ENCODE results near the gene ARHGAP6.
"Not testable (repeated sequence)": the region's sequence is repeated elsewhere in the genome, so short reads cannot be mapped to it uniquely, and the experiment has no call there.

ARHGAP6 gene

GRCh38 chrX:11259437-11259836 lies 406.3 kb downstream of the ARHGAP6 start:
- no peaks in the 10 kb centered on the region for H3K36me3 Mint-ChIP-seq
- H3K27ac Mint-ChIP-seq = no peak overlapping the region
- H3K4me3 Mint-ChIP-seq = no peak overlapping the region
- H3K9me3 Mint-ChIP-seq = peaks cover 5% of the 10 kb centered on the region
- H3K4me1 Mint-ChIP-seq = no peaks in the 10 kb centered on the region
- no peaks in the 10 kb centered on the region for H3K27me3 Mint-ChIP-seq

- no peak overlapping the region for H3K27ac Mint-ChIP-seq
- peaks cover 5% of the 10 kb centered on the region for H3K9me3 Mint-ChIP-seq
- H3K4me1 Mint-ChIP-seq = no peaks in the 10 kb centered on the region
- H3K27me3 Mint-ChIP-seq = no peaks in the 10 kb centered on the region
- no peaks in the 10 kb centered on the region for H3K36me3 Mint-ChIP-seq
- no peak overlapping the region for H3K4me3 Mint-ChIP-seq
Observed at GRCh38 chrX:11257711-11258110, 408.0 kb downstream of the ARHGAP6 start.

GRCh38 chrX:11257290-11257689 lies 408.4 kb downstream of the ARHGAP6 start:
- Mint-ChIP-seq H3K27ac (no peak overlapping the region), H3K4me3 (no peak overlapping the region), H3K9me3 (peaks cover 5% of the 10 kb centered on the region), H3K36me3 (no peaks in the 10 kb centered on the region), H3K4me1 (no peaks in the 10 kb centered on the region), H3K27me3 (no peaks in the 10 kb centered on the region)

GRCh38 chrX:11254417-11255109 lies 411.2 kb downstream of the ARHGAP6 start:
- no peaks in the 10 kb centered on the region for H3K27me3 Mint-ChIP-seq
- no peaks in the 10 kb centered on the region for H3K4me1 Mint-ChIP-seq
- H3K36me3 Mint-ChIP-seq = no peaks in the 10 kb centered on the region
- no peak overlapping the region for H3K27ac Mint-ChIP-seq
- peaks cover 5% of the 10 kb centered on the region for H3K9me3 Mint-ChIP-seq
- H3K4me3 Mint-ChIP-seq = no peak overlapping the region

- H3K4me3 Mint-ChIP-seq = no peak overlapping the region
- H3K4me1 Mint-ChIP-seq = no peaks in the 10 kb centered on the region
- H3K27me3 Mint-ChIP-seq = no peaks in the 10 kb centered on the region
- H3K9me3 Mint-ChIP-seq = no peaks in the 10 kb centered on the region
- H3K27ac Mint-ChIP-seq = no peak overlapping the region
- no peaks in the 10 kb centered on the region for H3K36me3 Mint-ChIP-seq
Observed at GRCh38 chrX:11244636-11245035, 421.1 kb downstream of the ARHGAP6 start.

GRCh38 chrX:11242704-11243103 lies 423.0 kb downstream of the ARHGAP6 start:
- Mint-ChIP-seq H3K27ac (no peak overlapping the region), H3K4me3 (no peak overlapping the region), H3K27me3 (no peaks in the 10 kb centered on the region), H3K36me3 (no peaks in the 10 kb centered on the region), H3K4me1 (no peaks in the 10 kb centered on the region), H3K9me3 (no peaks in the 10 kb centered on the region)

- Mint-ChIP-seq H3K9me3 (no peaks in the 10 kb centered on the region), H3K4me3 (no peak overlapping the region), H3K4me1 (no peaks in the 10 kb centered on the region), H3K27ac (no peak overlapping the region), H3K36me3 (no peaks in the 10 kb centered on the region), H3K27me3 (no peaks in the 10 kb centered on the region)
Observed at GRCh38 chrX:11241720-11242119, 424.0 kb downstream of the ARHGAP6 start.

- Mint-ChIP-seq H3K27me3 (no peaks in the 10 kb centered on the region), H3K4me1 (no peaks in the 10 kb centered on the region), H3K27ac (no peak overlapping the region), H3K36me3 (no peaks in the 10 kb centered on the region), H3K4me3 (no peak overlapping the region), H3K9me3 (no peaks in the 10 kb centered on the region)
Observed at GRCh38 chrX:11239230-11239629, 426.5 kb downstream of the ARHGAP6 start.

- H3K27ac Mint-ChIP-seq, H3K27me3 Mint-ChIP-seq, H3K4me1 Mint-ChIP-seq, H3K4me3 Mint-ChIP-seq, H3K9me3 Mint-ChIP-seq, H3K36me3 Mint-ChIP-seq: not testable (repeated sequence)
Observed at GRCh38 chrX:11235377-11235776, 430.3 kb downstream of the ARHGAP6 start.

GRCh38 chrX:11215191-11215921 lies 450.4 kb downstream of the ARHGAP6 start:
- no peaks in the 10 kb centered on the region for H3K4me1 Mint-ChIP-seq
- H3K27ac Mint-ChIP-seq = no peak overlapping the region
- H3K36me3 Mint-ChIP-seq = no peaks in the 10 kb centered on the region
- no peaks in the 10 kb centered on the region for H3K9me3 Mint-ChIP-seq
- H3K4me3 Mint-ChIP-seq = no peak overlapping the region
- no peaks in the 10 kb centered on the region for H3K27me3 Mint-ChIP-seq

- Mint-ChIP-seq H3K36me3 (no peaks in the 10 kb centered on the region), H3K9me3 (no peaks in the 10 kb centered on the region)
Observed at GRCh38 chrX:11214346-11215190, 451.2 kb downstream of the ARHGAP6 start.

GRCh38 chrX:11212741-11213140 lies 453.0 kb downstream of the ARHGAP6 start:
- Mint-ChIP-seq H3K36me3 (no peaks in the 10 kb centered on the region), H3K4me1 (no peaks in the 10 kb centered on the region)

More at GRCh38 chrX:11214346-11215190, 451.2 kb downstream of the ARHGAP6 start:
- H3K4me3 Mint-ChIP-seq = no peak overlapping the region
- H3K27me3 Mint-ChIP-seq = no peaks in the 10 kb centered on the region
- no peaks in the 10 kb centered on the region for H3K4me1 Mint-ChIP-seq
- no peak overlapping the region for H3K27ac Mint-ChIP-seq

GRCh38 chrX:11210415-11210801 lies 455.3 kb downstream of the ARHGAP6 start:
- Mint-ChIP-seq H3K4me3 (no peak overlapping the region), H3K27me3 (no peaks in the 10 kb centered on the region), H3K4me1 (no peaks in the 10 kb centered on the region), H3K9me3 (no peaks in the 10 kb centered on the region), H3K36me3 (no peaks in the 10 kb centered on the region), H3K27ac (no peak overlapping the region)

More at GRCh38 chrX:11212741-11213140, 453.0 kb downstream of the ARHGAP6 start:
- Mint-ChIP-seq H3K27me3 (no peaks in the 10 kb centered on the region), H3K9me3 (no peaks in the 10 kb centered on the region), H3K4me3 (no peak overlapping the region), H3K27ac (no peak overlapping the region)

- Mint-ChIP-seq H3K4me3 (no peak overlapping the region), H3K27ac (no peak overlapping the region), H3K27me3 (no peaks in the 10 kb centered on the region), H3K4me1 (no peaks in the 10 kb centered on the region), H3K36me3 (no peaks in the 10 kb centered on the region), H3K9me3 (no peaks in the 10 kb centered on the region)
Observed at GRCh38 chrX:11209798-11210414, 455.8 kb downstream of the ARHGAP6 start.

- H3K9me3 Mint-ChIP-seq = no peaks in the 10 kb centered on the region
- H3K36me3 Mint-ChIP-seq = no peaks in the 10 kb centered on the region
- no peaks in the 10 kb centered on the region for H3K27me3 Mint-ChIP-seq
- no peak overlapping the region for H3K27ac Mint-ChIP-seq
- H3K4me3 Mint-ChIP-seq = no peak overlapping the region
- no peaks in the 10 kb centered on the region for H3K4me1 Mint-ChIP-seq
Observed at GRCh38 chrX:11206716-11207115, 459.0 kb downstream of the ARHGAP6 start.

All from activated naive CD4-positive, alpha-beta T cell treated with anti-CD3 and anti-CD28 coated beads, Interleukin-2, amount 50 U/mL, for 24 hours (primary cell).